Activated CD4-positive, CD25-positive, alpha-beta regulatory T cell treated with anti-CD3 and anti-CD28 coated beads, Interleukin-2, amount 50 U/mL, for 16 hours (primary cell): Measurements from ENCODE around the gene PDLIM5.

Experiments used
- DNase-seq: peaks from one replicate; pipeline ENCODE4 v3.0.0-alpha.2; 2020; ENCODE audit warnings: low read depth, low spot score

PDLIM5 gene

DNA sequence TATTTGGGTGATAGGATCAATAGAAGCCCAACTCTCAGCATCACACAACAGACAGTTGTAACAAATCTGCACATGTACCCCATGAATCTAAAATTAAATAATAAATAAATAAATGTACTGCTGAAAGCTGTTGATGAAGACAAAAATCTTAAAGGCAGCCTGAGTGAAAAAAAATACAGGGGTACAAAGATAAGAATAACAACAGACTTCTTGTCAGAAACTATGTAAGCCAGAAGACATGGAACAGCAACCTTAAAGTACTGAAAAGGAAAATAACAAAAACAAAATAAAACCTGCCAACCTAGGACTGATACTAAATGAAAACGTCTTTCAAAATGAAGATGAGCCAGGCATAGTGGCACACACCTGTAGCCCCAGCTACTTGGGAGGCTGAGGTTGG lies 25.0 kb upstream of the PDLIM5 start:
- no peak for DNase-seq

DNA sequence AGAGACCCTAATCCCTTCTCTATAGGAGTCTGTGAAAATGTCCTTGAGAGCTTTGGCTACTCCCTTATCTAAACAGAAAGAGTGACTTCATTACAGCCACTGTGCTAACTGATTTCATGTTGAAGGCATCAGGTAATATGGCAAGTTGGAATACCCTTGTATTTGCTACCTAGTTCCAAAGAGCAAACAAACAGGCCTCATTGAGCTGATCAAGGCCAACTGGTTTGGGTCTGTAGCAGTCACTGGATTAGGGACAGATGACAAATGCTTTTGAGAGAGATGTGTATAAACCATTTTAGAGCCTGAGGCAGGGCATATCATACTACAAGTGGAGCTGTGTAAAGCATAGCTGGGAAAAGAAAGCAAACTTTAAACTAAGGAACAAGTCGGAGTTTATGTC lies 22.9 kb upstream of the PDLIM5 start:
- DNase-seq = no peak

DNA sequence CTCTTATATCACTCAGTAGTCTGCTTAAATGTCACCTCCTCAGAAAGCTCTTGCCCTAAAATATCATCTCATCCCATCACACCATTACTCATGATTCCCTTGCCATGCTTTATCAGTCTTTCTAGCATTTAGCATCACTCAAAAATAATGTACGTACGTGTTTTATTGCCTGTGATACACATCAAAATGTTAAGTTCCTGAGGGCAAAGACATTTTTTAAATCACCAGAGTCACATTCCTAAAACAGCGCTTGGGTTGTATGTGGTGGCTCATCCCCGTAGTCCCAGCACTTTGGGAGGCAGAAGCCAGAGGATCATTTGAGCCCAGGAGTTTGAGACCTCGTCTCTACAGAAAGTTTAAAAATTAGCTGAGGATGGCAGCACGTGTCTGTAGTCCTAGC lies 21.3 kb upstream of the PDLIM5 start:
- DNase-seq = no peak

DNA sequence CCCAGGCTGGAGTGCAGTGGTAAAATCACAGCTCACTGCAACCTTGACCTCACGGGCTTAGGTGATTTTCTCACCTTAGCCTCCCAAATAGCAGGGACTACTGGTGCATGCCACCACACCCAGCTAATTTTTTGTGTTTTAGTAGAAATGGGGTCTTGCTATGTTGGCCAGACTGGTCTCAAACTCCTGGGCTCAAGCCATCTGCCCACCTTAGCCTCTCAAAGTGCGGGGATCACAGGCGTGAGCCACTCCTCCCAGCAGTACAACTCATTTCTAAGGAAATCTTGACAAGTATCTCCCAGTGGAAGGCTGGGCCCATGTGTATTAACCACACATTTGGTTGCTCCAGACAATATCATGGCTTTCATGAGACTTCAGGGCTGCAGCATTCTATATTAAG lies 20.4 kb upstream of the PDLIM5 start:
- DNase-seq = no peak

DNA sequence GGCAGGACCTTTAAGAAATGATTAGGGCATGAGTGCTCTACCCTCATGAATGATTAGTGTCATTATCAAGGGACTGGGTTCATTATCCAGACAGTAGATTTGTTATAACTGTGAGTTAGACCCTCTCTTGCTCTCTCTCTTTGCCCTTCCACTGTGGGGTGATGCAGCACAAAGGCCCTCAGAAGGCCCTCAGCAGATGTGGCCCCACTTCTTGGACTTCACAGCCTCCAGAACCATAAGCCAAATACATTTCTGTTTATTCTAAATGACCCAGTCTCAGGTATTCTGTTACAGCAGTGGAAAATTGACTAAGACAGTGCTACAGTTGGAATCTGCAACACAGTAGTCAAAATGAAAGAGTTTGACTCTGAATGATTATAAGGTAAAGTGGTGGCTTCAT lies 17.2 kb upstream of the PDLIM5 start:
- no peak for DNase-seq

DNA sequence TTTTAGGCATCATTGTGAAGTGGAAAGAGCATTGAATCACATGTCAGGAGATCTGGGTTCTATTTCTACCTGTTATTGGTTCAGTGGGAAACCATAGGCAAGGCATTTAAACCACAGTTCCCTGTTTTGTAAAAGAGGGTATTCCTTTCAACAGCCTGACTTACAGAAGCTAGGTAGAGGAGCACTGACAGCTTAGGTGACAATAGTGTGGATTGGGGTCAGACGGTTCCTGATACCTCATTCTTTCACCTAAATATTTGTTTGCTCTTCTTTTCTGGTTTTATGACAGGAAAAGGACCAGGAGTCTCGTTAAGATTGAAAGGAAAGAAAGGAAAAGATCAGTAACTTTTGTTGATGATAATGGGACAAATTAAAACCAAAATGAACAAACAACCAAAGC lies 15.9 kb upstream of the PDLIM5 start:
- no peak for DNase-seq

DNA sequence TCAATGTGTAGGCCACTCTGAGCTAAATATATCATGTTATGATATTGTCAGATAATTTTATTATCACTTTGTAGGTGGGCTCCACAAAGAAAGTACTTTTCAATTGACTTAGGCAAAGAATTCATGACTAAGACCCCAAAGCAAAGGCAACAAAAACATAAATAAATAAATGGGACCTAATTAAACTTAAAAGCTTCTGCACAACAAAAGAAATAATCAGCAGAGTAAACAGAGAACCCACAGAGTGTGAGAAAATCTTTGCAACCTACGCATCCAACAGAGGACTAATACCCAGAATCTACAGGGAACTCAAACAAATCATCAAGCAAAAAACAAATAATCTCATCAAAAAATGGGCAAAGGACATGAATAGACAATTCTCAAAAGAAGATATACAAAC lies 15.2 kb upstream of the PDLIM5 start:
- no peak for DNase-seq

DNA sequence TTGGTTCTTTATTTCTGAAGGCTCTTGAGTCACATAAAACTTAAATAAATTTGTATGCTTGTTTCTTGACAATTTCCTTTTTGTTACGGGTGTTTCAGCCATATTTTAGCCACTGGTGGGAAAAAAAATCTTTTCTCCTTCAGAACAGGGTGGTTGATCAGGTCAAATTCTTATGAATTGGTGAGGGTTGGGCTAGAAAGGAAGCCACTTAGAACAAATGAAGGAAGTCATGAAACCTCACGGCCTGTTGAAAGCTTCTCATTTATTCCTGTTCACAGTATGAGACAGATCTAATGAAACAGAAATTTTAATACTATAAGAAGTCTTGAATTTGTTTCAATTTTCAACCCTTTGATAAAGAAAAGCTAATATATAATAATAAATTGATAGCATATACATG lies 12.1 kb upstream of the PDLIM5 start:
- no peak for DNase-seq

DNA sequence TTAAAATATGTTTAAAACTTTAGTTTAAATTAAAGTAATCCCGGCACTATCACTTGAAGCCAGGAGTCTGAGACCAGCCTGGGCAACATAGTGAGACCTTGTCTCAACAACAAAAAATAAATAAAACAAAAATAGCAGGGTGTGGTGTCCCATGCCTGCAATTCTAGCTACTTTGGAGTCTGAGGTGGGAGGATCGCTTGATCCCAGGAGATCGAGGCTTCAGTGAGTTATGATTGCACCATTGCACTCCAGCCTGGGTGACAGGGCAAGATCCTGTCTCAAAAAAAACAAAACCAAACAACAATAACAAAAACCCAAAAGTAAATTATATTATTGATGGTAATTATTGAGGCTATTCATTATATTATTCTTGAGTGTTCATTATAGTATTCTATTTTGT lies 9.9 kb upstream of the PDLIM5 start:
- DNase-seq = no peak

DNA sequence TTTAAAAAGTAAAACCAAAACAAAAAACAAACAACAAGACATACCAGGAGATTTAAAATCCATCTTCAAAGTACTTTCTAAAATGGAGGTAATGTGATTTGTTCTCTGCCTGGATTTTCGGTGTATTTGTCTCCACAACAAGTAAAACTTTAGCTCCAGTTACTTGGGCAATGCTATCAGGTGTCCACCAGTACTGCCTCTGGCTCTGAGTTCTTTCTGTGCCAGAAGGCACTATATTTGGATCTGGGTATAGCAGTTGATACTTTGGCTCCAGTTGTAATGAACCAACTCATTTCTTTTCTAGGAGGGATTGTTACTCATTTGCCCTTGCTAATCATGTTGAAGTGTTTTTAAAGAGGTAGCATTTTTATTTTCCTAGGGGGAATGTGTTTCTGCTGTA lies 9.5 kb upstream of the PDLIM5 start:
- DNase-seq = no peak

DNA sequence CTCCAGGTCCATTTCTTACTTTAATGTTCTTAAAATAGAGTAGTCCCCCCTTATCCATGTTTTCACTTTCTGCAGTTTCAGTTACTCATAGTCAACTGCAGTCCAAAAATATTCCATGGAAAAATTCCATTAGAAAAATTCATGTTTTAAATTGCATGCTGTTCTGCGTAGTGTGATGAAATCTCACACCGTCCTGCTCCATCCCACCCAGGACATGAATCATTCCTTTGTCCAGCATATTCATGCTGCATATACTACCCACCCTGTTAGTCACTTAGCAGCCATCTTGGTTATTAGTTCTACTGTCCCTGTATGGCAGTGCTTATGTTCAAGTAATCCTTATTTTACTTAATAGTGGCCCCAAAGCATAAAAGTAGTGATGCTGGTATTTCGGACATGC lies 5.4 kb upstream of the PDLIM5 start:
- no peak for DNase-seq

DNA sequence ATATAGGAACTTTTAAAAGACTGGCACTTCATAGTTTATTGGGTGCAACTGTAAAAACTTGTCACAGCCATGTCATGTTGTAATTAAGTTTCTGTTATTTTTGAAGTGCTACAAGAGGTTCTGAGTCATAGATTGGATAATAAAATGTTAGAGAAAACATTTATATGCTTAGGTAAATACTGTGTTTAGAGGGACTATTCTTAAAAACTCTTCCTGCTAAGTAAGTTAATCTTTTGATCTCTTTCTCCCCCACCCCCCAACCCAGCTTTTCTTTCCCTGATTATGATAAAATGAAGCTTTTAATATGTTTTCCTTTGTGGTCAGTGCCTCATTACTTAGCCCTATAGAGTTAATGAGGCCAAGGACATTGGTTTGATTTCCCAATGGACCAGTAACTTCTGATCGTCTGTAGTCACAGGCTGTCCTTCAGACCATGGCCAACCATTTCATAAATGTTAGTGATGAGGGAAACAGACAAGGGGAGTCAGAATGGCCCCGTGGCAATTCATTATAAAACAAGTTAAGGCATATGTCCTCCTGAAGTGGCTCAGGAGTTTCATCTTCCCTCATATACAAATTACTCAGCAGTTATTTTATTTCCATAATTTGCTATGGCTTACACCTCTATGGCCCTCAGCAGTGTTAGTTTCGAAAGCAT lies 3.9 kb upstream of the PDLIM5 start:
- DNase-seq = no peak

DNA sequence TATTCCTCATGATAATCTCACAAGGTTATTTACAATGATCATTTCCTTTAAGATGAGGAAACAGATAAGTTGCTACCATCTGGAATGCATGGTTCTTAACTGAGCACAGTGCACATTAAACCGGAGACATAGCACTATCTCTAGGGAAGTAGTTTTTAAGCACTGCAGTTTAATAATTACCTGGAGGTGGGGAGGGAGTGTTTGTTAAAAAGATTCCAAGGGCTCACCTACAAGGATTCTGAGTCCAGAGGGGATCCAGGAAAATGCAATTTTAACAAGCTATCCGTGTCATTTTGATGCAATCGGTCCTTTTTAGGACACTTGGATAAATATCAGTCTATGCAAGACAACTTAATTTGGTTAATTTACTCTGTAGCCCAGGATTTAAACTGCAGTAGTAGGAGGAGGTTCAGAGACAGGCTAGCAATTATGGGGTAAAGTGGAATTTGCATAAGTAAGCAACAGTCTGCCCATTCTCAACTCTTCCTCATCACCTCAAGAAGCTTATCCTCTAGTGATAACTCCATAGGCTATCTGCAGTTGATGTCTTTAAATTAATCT lies 2.8 kb upstream of the PDLIM5 start:
- no peak for DNase-seq

DNA sequence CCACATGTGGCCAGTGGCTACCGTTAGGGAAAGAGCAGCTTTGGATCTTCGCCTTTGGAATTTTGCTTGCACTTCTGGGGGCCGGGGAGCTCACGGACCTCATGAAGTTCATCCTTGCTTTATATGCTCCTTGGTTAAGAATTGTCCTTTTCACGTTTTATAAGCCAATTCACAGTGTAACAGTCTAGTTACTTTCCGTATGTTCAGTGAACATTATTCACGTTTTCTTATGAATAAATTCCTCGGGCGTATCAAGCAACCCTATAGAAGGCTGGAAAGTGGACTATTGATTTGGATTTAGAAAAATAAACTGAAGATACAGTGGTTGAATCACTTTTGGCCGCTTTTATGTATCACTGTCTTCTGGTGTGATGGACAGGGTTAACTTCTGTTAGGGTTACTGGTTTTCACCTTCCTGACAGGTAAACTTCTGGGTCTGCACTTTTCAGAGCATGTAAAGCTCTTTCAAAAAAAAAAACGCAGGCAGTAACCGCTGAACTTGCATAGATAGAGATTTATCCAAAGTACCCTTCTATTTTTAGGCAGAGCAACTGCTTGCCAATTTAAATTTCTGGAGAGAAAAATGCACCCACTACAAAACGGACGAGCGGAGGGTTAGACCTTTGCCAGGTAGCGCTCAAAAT lies 569 bp upstream of the PDLIM5 start:
- no peak for DNase-seq

DNA sequence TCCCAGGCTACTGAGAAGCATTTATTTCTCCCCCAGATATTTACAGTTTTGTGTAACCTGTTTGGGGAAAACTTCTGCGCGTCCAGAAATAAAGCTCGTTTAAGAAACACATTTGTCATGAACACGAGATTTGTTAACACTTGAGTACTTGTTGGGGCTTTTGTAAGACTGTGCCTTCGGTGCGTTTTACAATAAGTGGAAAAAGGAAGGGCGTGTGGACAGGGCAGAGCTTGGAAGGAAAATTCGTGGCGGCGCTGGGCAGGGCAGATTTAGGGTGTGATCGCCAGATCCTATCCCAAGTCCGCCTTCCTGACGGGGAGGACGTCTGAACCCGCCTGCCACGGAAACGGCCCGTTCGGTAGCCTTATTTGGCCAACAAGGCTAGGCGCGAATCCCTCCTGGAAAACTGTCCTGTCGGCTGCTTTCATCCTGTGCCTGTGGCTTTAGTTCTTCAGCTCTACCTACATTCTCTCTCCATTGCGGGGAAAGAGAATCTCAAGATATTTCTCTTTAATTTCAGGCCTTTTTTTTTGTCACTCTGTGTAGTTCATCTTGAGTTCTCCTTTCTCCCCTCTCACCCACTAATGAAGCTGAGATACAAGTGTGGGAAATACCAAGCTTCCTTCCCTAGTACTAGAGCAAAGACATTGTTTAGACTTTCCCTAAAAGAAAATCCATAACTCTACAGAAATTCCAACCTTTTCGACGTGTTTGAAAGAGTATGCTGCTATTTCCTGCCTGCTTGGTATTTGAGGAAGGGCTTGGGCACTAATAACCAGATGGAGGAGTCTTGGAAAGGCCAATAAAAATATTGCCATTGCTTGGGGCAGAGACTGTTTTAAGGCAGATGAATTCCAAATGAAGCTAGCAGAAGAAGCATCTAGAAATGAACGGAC lies 982 bp downstream of the PDLIM5 start:
- no peak for DNase-seq

DNA sequence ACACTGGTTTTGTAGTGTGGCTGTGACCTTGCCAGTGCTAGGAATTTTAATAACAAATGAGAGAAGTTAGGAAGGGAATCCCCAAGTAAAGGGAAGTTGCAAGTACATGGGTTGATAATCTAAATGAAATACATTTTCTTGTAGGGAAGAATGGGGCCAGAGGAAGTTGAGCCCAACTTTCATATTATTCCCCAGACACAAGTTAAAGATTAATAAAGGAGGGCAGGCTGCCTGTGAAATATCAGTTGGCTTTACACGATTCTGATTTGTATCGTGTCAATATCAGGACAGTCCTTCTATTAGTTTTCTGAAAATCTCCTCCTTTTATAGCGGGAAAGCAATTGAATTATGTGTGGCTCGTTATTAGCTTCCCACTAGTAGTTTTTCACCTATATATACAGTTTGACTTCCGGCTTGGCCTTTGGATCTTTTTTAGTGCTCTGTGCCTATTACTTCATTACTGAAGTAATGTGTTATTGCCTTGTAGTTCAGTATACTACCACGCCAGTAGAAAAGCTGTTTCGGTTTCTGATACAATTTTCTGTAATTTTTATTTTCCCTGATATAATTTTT lies 1.7 kb downstream of the PDLIM5 start:
- no peak for DNase-seq

DNA sequence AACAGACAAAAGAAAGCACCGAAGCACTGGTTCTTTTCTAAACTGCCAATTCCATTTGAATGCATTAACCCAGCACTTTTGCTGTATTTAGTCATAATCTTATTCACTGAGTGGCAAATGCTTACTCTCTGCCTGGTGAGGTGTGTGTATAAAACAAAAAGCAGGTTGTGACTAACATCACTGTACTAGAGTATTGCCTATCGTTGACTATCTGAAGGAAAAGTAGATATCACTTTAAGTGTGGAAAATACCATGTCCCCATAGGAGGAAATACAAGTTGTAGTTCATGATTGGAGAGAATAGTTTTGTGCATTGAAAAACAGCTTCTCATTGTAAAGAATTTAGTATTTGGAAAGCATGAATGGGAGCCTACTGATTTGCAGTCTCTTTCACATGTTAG lies 2.7 kb downstream of the PDLIM5 start:
- no peak for DNase-seq

DNA sequence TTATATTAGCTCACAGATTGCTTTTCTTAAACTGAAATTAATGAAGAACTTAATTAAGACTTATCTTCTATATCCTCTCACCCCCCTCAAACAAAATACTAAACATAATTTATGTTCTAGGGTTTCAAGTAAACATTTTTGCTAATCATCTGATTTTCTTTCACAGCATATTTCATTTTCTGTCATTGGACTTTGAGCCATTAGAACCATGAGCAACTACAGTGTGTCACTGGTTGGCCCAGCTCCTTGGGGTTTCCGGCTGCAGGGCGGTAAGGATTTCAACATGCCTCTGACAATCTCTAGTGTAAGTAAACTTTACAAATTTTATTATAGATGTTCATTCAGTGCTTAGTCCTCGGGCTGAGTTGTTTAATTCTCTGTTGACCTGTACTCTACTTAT lies 3.3 kb downstream of the PDLIM5 start:
- no peak for DNase-seq

DNA sequence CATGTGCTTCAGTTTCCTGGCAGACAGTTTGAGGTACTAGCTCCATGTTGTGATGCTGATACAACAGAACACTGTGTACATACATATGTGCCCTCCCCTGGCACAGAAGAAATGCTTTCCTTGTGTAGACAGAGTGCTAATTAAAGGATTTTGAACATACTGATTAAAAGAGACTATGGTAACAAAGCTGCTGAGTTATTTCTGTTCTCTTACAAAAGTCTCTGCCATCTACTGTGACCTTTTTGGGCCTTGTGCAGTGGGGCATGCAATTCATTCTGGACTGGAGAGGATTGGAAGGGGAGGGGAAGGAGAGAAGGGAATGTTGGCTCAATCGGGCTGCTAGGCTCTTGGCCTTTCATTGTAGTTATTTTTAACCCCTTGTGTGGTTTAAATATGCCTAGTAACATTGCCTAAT lies 6.0 kb downstream of the PDLIM5 start:
- no peak for DNase-seq

DNA sequence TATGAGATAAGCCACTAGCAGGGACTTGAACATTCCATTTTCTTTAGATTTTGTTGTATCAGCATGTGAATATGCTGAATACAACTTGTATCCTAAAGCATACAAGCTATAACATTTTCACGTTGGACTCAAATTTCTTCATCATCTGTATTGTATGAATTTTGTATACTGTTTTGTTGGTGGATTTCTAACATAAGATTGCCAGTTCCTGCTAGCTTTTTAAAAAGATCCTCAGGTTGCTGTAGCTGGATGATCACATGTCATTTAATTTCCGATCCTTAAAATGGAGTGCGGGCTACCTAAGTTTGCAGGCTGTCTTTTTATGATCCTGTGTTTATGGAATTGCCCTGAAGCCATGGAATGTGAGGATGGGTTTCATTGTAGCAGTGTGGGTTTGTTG lies 6.9 kb downstream of the PDLIM5 start:
- no peak for DNase-seq

DNA sequence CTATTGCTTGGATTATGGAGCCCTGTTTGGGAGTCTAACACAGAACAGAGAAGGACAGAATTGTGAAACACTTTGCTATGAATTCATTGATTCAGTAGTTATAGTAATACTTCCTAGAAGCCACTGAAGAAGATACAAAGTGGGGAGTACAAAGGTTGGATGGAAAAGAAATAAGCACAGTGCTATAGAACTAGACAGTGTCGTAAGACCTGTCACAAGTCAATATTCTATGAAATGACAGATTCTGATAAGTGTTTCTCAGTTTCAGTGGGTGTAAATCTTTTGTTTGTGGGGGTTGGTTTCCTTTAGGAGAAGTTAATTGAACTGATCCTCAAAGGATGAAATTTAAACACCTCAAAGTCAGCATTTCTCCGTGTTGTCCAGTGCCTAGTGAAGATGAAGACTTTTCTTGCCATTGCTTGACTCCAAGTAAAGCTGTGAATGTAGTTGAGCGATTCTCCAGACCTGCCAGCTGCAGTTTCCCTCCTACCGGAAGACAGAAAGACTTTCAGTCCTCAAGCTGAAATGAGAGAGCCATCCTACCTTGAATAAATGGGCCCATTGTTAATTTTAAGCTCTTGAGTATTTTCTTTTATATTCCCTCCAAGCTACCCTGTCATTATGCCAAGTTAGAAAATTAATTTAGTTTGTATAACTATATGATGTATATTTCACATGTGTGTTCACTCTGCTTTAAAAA lies 7.9 kb downstream of the PDLIM5 start:
- DNase-seq = no peak

DNA sequence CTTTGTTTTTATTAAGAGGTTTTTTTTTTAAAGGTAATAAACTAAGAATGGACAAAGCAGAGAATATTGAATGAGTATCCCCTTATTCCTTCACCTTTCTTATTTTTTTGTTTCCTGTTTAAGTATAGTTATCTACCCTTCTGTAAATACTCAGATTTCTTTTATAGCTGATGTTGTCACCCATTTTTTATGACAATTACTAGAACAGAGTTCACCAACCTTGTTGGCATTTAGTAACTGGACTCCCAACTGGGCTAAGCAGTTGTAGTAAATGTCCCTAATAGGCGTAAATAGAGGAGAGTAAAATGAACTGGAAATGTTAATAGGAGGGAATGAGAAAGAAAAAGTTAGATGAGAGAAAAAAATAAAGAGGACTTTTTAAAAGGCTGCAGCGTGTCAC lies 9.8 kb downstream of the PDLIM5 start:
- no peak for DNase-seq
